Astrocyte of the spinal cord (primary cell): ENCODE measurements around the gene TNK2.

Experiments used
- DNase-seq: peaks from one replicate; pipeline ENCODE4 v3.0.0; 2011; ENCODE audit warnings: low read depth, low spot score
- H3K4me3 ChIP-seq: 2 replicates; pipeline ENCODE4 v1.5.1; 2011; ENCODE audit warnings: low read depth, mild to moderate bottlenecking, low read length, moderate library complexity
- CTCF ChIP-seq: IDR thresholded peaks from 2 replicates; pipeline ENCODE4 v1.5.1; 2012; ENCODE audit warnings: low read depth, mild to moderate bottlenecking, low read length, inconsistent platforms
- in situ Hi-C: cut with HindIII; loops from 2 replicates; pipeline ENCODE4 v1.10.0; 2017; ENCODE audit warnings: low sequenced_read_pairs

Gene TNK2

GRCh38 chr3:195887670-195888069 is 20.7 kb downstream of the TNK2 start:
- in situ Hi-C loops: no loop called here
- DNase-seq: no peak
- no peak overlapping the region for H3K4me3 ChIP-seq
- no peak for TF ChIP-seq CTCF

- in situ Hi-C loops: no loop called here
- no peak overlapping the region for H3K4me3 ChIP-seq
- TF ChIP-seq CTCF: no peak
- peak; percentile 67 for DNase-seq
These were observed 21.9 kb downstream of the TNK2 start for GRCh38 chr3:195886181-195887141.

GRCh38 chr3:195885036-195885891 is 23.1 kb downstream of the TNK2 start:
- H3K4me3 ChIP-seq: no peak overlapping the region
- in situ Hi-C loops: no loop called here
- DNase-seq: no peak
- no peak for TF ChIP-seq CTCF

GRCh38 chr3:195884691-195885035 is 23.7 kb downstream of the TNK2 start:
- H3K4me3 ChIP-seq: no peak overlapping the region
- TF ChIP-seq CTCF: no peak
- no peak for DNase-seq
- in situ Hi-C loops: no loop called here

GRCh38 chr3:195883801-195884200 is 24.6 kb downstream of the TNK2 start:
- no peak overlapping the region for H3K4me3 ChIP-seq
- no peak for TF ChIP-seq CTCF
- in situ Hi-C loops: no loop called here
- no peak for DNase-seq

- in situ Hi-C loops: no loop called here
- no peak overlapping the region for H3K4me3 ChIP-seq
- no peak for TF ChIP-seq CTCF
- no peak for DNase-seq
These were observed 25.2 kb downstream of the TNK2 start for GRCh38 chr3:195883160-195883559.
